CD4-positive, alpha-beta T cell treated with Interferon gamma for 1 hour (primary cell): Measurements from ENCODE around the gene NBAS.
"Not testable (repeated sequence)": the region's sequence is repeated elsewhere in the genome, so short reads cannot be mapped to it uniquely, and the experiment has no call there.

Source experiments
- DNase-seq: peaks from one replicate; pipeline ENCODE4 v3.0.0-alpha.2; 2020

Gene NBAS

DNA sequence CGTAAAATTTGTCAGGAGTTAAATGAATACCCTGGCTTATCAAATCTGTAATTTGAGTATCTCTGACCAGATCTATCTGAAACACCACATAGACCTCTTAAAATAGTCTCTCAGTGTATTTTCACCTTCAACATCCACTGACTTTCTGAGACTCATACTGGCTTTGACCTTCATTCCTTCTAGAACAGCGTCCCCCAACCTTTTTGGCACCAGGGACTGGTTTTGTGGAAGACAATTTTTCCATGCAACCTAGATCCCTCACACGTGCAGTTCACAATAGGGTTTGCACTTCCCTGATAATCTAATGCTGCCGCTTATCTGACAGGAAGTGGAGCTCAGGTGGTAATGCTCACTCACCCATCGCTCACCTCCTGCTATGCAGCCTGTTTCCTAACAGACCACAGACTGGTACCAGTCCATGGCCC is 3.2 kb downstream of the NBAS start:
- DNase-seq: no peak

DNA sequence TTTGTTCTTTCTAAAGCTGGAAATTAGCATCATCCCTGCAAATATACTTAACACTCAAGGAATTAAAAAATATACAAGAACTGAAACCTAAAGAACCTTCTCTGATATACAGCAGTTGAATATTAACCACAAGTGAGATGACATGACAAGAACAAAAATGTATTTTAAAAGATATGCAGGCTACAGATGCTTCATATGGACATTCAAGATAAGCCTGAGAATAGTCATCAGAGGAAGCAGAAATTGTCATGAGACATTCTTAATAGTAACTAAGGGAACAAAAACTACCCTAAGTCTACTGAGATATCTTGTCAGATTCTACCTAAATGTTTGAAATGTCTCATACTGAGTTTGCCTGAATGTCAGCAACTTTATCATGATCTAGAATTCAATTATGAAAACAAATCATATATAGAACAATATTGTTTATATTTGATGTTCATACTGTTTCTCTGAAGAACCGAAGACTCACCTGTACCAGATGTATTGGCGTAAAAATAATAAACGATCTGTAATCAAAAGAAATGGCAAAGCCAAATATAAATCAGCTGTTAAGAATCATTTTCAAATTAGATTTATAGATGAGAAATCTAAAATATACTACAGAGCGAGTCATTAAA is 4.7 kb downstream of the NBAS start:
- no peak for DNase-seq

DNA sequence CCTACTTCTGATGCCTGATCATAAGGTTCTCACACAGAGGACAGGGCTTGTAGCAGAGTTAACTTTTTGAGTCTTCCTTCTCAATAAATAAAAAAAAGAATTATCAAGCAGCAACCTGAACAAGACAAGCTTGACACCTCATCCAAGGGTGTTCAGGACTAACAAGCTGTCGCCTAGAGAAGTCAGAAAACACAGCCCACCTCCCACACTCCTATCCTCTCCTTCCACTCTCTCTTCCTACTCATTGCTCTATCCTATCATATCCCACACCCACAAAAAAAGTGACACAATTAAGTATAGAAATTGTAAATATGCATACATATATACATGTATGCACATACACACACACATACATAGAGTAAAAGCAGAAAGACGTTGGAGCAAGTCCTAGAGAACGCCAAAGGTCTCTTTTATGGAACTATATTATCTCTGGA is 5.4 kb downstream of the NBAS start:
- no peak for DNase-seq

DNA sequence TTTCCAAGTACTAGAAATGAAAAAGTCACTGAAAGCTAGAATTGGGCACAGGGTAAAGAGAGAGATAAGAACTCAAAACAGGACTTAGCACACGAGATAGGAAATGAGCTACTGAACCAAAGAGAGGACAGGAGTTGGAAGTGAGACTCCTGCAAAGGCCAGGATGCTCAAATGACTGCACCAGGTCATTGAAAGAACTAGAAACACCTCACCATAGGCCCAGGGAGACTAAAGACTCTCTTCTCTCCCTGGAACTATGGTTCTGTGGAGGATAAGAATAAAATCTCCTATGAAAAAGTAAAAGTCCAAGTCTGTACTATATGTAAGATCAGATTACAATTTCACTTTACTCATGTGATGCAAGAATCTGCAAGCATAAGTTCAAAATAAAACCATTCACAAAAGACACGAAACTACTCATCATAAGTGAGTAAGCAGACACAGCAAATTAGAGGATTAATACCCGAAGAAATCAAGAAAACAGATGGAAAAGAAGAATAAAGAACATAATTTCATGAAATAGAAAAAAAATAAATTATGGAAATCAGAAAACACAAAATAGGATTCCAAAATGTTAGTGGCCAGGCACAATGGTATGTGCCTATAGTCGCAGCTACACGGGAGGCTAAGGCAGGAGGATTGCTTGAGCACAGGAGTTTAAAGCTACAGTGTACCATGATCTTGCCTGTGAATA is 6.5 kb downstream of the NBAS start:
- no peak for DNase-seq

DNA sequence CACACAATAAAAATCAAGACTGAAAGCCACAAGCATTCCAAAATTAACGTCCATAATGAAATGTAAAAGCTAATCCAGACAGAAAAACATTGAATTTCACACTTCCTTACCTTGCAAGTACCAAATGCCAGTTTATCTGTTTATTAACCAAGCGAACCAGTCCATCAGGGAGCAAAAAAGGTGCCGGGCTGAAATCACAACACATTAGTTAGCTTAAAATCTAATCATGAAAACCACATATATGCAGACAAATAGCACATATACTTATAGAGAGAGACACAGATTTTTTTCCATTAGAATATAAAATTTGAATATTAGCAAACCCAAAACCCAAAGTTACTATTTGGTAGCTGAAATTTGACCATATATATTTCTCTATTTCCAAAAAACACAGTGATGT is 7.2 kb downstream of the NBAS start:
- no peak for DNase-seq

DNA sequence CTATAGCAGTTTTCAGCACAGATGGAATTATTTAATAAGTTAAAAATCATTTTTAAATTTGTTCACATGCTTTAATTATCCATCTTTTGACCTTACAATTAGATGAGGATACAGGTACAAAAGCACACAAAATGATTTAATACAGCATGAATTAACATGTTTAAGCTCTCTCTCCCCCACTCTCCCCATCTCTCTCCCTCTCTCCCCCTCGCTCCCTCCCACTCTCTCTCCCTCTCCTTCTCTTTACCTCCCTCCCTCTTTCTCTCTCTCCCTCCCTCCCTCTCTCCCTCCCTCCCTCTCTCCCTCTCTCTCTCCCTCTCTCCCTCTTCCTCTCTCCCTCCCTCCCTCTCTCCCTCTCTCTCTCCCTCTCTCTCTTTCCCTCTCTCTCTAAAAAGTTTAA is 7.6 kb downstream of the NBAS start:
- no peak for DNase-seq

DNA sequence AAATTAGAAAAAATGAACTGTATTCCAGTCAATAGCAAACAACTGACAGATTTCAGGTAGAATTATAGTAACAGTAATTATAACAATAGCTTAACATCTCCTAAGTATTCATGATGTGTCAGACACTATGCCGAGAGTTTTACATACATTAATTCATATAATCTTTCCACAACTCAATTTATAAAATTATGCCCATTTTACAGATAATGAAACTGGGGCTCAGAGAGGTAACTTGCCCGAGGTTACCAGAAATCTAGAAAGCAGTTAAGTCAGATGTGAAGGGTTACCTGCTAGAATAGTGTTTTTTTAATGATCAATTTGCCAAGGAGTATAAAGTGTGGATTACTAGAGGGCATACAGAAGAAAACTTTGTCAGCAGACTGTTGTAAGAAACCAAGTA is 12.2 kb downstream of the NBAS start:
- DNase-seq: no peak

DNA sequence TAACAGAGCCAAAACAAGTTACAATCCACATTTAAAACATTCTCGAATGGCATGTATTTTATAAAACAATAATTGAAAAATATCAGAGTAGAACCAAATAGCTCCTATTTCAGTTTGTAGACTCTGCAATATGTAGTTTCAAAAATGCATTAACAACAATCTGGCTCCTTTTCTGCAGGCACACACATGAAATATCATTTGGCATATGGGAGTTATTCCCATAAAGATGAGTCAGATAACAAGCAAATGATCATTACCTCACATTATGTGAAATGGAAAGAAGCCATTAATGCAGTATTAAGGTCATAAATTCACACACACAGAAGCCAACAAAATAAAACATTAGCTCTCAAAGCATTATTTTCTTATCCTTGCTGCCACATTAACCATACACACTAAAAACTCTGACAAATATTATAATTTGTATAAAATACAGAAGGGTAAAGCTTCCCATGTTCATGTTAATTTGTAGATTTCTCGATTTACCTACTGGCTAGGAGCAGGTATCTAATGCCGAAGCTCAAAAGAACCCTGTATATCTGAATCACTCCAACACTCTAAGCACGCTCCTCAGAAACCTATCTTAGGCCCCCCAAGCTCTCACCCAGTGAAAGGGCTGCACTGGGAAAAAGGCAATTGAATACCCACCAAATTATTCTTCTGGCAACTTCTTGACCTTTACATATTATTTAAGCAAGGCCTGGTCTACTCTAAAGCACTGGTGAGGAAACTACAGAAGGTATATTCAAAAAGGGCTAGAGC is 13.8 kb downstream of the NBAS start:
- DNase-seq: no peak

DNA sequence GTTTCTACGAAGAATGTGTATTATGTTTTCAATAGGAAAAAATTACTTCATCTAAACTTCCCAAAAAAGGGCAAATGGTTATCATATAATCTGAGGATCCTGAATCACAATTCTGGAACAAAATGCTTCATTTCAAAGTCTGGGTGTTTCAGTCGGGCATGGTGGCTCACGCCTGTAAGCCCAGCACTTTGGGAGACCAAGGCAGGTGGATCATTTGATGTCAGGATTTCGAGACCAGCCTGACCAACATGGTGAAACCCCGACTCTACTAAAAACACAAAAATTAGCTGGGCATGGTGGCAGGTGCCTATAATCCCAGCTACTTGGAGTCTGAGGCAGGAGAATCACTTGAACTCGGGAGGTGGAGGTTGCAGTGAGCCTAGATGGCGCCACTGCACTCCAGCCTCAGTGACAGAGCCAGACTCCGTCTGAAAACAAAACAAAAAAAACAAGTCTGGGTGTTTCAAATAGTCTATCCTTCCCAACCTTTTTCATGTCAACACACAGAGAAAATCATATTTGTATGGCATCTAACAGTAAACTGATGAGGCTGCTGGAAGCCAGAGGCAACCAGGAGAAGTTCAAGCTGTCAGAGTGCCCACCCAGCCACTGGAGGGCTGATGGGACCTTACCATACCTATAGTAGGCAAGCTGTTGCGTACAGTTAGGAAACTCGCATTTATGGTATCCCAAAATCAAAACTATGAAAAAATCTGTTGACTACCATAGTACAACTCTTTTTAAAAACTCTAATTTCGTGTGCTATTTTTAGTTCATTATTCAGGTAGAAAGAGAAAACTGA is 14.6 kb downstream of the NBAS start:
- no peak for DNase-seq

DNA sequence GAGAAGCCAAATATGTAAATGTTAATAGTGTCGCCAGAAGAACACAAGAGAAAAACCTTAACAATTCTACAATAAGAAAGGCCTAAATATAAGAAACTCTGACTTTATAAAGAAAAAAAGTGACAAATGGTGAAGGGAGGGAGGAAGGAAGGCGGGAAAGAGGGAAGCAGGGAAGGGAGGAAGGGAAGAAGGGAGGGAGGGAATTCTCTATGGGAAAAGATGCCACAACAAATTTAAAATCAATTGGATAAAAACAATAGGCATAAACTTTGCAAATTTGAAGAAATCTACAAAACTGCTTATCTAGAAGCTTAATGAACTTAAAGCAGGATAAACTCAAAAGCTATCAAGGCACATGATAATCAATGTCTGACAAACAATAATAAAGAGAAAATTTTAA is 16.9 kb downstream of the NBAS start:
- no peak for DNase-seq

DNA sequence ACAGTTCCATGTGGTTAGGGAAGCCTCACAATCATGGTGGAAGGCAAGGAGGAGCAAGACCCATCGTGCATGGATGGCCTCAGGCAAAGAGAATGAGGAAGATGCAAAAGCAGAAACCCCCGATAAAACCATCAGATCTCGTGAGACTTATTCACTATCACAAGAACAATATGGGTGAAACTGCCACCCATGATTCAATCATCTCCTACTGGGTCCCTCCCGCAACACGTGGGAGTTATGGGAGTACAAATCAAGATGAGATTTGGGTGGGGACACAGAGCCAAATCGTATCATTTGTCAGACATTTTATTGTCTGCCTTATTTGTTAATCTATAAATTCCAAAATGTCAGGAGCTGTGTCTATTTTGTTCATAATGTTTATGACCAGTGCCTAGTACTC is 17.6 kb downstream of the NBAS start:
- no peak for DNase-seq

DNA sequence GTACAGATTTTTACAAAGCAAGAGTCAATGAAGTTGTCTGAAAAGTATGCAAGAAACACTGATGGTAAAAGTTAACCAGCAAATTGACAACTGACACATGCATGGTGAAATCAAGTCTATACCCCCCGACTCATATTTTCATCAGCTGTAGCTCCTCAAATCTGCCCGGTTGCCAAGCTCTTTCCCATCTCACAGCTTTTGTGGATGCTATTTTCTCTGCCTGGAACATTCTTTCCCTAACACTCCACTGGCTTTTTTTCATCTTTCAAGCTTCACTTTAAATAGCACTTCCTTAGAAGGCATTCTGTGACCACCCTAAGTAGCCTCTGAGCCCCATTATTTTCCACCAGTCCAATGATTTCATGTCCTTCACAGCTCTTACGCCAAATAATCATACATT is 18.1 kb downstream of the NBAS start:
- DNase-seq: no peak

DNA sequence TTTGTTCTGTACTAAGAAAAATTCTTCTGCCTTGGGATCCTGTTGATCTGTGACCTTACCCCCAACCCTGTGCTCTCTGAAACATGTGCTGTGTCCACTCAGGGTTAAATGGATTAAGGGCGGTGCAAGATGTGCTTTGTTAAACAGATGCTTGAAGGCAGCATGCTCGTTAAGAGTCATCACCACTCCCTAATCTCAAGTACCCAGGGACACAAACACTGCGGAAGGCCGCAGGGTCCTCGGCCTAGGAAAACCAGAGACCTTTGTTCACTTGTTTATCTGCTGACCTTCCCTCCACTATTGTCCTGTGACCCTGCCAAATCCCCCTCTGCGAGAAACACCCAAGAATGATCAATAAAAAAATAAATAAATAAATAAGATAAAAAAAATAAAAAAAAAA is 18.9 kb downstream of the NBAS start:
- DNase-seq: not testable (repeated sequence)

DNA sequence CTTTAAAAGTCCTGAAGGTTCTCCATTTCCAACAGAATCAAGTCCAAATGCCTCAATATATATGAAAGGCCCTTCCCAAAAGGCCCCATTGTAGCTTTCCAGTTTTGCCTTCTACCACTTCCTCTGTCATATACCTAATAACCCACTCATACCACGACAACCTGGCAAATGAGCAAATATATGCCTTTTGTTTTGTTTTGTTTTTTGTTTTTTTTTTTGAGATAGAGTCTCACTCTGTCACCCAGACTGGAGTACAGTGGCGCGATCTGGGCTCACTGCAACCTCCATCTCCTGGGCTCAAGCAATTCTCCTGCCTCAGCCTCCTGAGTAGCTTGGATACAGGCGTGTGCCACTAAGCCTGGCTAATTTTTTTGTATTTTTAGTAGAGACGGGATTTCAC is 20.6 kb downstream of the NBAS start:
- not testable (repeated sequence) for DNase-seq

DNA sequence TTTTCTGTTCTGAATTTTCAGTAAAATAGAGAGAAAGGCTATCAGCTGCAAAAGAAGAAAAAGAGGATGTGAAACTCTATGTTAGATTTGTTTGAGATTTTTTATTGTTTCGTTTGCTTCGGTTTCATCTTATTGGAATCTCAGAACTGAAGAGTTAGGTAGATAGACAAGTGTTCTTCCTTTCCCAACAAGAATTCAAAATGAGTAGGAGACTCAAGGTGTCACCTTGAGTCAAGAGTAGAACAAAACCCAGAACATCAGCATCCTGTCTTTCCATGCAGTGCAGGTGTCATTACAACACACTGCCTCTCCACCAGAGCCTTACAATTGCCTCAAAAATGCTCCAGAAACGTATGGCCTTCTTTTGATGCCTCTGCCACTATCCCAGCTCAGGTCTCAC is 21.1 kb downstream of the NBAS start:
- no peak for DNase-seq

DNA sequence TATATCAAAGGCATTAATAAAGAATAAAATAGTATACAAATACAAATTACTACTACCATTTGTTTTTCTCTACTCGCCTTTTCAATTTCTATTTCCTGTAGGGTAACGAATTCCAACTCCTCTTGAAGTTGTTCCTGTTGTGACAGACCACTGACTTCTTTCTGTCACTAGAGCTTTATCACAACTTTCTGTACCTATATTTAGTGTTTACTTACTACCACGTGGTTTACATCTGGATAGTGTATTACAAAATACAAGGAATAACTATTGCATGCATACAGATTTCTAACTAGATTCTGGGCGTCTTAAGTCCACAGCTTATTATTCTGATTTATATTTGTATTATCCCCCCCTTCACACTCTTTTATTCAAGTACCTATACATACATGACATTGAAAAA is 22.3 kb downstream of the NBAS start:
- no peak for DNase-seq

DNA sequence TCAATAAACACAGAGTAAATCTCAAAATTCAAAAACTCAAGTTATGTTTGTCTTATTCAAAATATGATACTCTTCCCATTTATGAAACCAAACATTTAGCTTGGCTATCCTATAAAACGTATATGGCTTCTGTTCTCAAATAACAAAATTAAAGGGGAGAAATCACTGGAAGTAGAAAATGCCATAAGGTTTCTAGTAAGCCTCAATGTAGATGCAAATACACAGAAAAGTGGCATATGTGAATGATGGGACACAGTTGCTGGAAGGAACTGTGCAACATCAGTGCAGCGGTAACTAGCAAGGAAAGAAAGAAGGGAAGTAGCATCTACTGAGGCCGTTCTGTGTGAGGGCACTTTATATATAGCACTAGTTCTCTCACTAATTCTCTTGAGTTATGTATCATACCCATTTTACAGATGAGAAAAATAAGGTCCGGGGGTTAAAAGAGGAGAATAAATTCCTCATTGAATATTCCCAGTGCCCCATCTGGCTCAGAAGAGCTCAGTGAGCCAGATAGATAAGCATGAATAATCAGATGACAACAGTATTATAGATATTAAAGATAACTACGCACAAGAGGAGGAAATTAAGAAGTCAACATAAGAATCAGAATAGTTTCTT is 27.2 kb downstream of the NBAS start:
- DNase-seq: no peak

DNA sequence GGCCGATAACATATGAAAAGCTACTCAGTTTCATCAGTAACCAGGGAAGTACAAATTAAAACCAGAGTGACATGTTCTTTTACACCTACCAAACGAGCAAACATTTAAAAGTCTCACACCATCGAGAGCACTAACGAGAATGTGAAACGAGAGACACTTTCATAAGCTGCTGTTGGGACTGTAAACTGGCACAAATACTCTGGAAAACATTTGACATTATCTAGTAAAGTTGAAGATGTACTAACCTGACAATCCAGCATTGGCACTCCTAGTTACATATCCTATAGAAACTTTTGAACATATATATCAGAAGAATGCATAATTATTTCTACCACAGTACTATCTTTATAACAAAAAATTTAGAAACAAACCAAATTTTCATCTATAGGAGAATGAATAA is 28.1 kb downstream of the NBAS start:
- DNase-seq: no peak

DNA sequence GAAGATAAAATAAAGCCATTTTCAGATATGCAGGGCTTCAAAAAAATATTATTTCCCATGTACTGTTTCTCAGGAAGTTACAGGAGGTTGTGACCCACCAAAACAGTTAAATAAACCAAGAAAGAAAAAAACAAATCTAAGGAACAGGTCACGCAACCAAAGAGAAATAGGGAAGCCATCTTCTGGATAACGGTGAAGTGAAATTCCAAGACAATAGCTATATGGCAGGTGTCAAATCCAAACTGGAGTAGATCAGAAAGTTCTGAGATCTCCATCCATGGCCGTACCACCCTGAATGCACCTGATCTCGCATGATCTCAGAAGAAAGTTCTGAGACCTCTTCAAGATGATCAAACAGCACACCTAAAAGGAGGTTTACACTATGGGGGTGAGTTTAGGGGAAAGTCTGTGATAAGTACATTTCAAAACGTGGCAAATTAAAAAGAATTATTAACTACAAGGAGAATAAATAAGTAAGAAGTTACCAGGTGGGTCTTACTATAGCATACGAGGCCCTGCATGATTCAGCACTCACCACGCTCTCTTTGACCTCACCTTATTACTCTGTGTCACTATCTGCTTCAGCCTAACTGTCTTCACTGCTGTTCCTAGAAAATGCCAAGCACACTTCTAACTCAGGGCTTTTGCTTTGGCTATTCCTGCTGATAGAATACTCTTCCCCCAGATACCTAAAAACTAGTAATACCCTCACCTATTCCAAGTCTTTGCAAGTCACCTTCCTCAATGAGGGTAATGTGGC is 29.9 kb downstream of the NBAS start:
- no peak for DNase-seq

DNA sequence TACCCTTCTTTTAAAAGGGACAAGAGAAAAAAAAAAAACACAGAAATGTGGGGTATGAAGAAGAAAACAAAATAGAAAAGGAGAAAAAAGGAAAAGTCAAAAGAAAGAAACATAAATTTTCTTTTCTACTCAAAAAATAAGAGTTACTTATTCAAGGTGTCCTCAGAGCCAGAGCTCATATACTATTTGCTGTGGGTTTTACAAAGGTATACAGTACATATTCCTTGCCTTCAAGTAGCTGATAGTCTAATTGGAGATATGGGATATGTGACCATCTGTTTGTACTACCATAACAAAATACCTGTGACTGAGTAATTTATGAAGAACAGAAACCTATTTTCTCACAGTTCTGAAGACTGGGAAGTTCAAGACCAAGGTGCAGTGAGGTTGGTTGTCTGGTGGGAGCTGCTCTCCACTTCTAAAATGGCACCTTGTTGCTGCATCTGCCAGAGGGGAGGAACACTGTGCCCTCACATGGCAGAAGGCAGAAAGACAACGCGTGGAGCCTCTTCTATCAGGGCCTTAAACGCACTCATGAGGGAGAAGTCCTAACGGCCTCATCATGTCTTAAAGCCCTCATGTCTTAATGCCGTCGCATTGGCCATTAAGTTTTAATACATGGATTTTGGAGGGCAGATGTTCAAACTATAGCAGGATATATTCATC is 33.9 kb downstream of the NBAS start:
- no peak for DNase-seq

DNA sequence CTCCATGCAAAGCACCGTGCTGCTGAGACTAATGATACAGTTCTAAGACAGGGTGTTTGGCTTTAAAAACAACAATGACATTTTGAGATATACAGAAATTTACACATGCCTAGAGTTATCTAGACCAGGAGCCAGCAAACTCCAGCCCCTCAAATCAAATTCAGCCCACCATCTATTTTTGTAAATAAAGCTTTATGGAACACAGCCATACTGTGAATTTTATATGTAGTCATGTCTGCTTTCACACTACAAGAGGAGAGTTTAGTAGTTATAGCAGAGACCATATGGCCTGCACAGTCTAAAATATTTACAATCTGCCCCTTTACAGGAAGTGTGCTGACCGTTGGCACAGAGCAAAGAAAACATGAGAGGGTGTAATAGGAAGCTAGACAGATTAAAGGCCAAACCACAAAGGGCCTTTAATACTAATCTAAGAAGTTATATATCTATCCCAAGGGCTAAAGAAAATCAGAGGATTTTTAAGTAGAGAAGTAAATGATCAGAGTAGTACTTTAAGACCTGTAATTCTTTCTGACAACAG is 39.4 kb downstream of the NBAS start:
- DNase-seq: no peak
